Measurements from ENCODE around the gene SLITRK3. TPM values are rescaled to one million over a fixed set of nuclear protein-coding genes. Genes with fewer than 3 reads are reported as not detected.
A peak's percentile ranks its signal among the peaks of the same experiment; 100 is the strongest.

The SLITRK3 gene, protein sequence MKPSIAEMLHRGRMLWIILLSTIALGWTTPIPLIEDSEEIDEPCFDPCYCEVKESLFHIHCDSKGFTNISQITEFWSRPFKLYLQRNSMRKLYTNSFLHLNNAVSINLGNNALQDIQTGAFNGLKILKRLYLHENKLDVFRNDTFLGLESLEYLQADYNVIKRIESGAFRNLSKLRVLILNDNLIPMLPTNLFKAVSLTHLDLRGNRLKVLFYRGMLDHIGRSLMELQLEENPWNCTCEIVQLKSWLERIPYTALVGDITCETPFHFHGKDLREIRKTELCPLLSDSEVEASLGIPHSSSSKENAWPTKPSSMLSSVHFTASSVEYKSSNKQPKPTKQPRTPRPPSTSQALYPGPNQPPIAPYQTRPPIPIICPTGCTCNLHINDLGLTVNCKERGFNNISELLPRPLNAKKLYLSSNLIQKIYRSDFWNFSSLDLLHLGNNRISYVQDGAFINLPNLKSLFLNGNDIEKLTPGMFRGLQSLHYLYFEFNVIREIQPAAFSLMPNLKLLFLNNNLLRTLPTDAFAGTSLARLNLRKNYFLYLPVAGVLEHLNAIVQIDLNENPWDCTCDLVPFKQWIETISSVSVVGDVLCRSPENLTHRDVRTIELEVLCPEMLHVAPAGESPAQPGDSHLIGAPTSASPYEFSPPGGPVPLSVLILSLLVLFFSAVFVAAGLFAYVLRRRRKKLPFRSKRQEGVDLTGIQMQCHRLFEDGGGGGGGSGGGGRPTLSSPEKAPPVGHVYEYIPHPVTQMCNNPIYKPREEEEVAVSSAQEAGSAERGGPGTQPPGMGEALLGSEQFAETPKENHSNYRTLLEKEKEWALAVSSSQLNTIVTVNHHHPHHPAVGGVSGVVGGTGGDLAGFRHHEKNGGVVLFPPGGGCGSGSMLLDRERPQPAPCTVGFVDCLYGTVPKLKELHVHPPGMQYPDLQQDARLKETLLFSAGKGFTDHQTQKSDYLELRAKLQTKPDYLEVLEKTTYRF
- not detected in 2 replicates for total RNA-seq (2022)
- Bru-seq, nascent RNA: not detected
- not detected for BruChase-seq, experiment 1, labeled RNA remaining after a 6-hour chase
- BruChase-seq, experiment 2, labeled RNA remaining after a 2-hour chase: not detected
- long read RNA-seq: 0 reads

DNA sequence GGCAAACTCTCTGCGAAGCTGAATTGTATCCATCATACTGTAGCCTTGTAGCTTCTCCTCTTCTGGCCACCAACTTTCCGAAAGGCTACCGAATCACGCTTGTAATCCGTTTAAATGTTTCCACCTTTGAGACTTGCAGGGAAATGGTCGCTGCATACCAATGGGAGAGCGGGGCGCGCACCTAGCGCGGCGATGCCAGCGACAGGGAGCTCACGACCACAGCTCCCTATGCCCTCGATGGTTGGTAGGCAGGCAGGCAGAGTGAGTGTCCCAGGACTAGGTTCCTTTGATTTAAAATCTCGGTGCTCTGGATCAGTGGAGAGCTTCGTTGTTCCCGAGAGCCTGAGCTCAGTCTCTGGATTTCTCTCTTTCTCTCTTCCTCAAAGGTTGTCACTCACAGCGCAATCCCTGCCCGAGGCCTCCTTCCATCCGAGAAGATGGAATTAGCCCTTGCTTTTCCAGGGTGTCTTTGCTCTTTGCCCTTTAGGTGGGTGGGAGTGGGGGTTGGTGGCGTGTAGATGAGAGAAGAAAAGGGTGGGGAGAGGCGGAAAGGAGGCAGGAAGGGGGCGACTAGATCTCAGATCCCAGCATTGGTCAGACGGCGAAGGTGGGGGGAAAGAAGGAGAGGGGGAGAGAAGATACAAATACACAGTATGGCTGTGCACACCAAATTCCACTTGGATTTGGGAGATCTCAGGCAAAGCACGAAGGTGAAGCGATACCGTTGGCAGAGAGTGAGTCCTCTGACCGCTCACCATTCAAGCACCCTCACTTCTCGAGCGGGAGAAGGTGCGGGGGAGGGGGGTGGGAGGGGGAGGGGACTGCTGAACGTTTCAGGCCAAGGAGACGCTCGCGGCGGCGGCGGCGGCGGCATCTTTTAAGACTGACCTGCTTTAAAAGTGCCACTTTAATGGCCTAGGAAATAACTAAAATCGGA is at the start of gene SLITRK3:
Gene SLITRK3 (minus strand): TSS at position 745 of the 937 bp plus-strand sequence. CDS start 5,554 bp downstream, outside the sequence.
- peaks cover 17% of the 10 kb centered on the region for H3K4me1 Mint-ChIP-seq (ENCODE audit: insufficient read depth, unreplicated experiment)
- ChIA-PET CTCF (interaction anchor here (0.6 to 2.5 kb wide), 3 partner anchors 10 to 1261 kb away, joined by 3 to 18 read pairs (median 12); no protein-coding TSS in a partner anchor), POLR2A (no interaction called here)
- no peak within 1 kb of the TSS for H3K4me3 Mint-ChIP-seq (ENCODE audit: unreplicated experiment)
- H3K36me3 Mint-ChIP-seq (ENCODE audit: insufficient read depth, unreplicated experiment): no peaks in the 10 kb centered on the region
- H3K27ac Mint-ChIP-seq (ENCODE audit: low read depth, unreplicated experiment): no peak within 1 kb of the TSS
- H3K27me3 Mint-ChIP-seq (ENCODE audit: insufficient read depth, unreplicated experiment): peaks cover 63% of the 10 kb centered on the region
- no peak for DNase-seq (ENCODE audit: unreplicated experiment)
- TF ChIP-seq, protein P1, sequence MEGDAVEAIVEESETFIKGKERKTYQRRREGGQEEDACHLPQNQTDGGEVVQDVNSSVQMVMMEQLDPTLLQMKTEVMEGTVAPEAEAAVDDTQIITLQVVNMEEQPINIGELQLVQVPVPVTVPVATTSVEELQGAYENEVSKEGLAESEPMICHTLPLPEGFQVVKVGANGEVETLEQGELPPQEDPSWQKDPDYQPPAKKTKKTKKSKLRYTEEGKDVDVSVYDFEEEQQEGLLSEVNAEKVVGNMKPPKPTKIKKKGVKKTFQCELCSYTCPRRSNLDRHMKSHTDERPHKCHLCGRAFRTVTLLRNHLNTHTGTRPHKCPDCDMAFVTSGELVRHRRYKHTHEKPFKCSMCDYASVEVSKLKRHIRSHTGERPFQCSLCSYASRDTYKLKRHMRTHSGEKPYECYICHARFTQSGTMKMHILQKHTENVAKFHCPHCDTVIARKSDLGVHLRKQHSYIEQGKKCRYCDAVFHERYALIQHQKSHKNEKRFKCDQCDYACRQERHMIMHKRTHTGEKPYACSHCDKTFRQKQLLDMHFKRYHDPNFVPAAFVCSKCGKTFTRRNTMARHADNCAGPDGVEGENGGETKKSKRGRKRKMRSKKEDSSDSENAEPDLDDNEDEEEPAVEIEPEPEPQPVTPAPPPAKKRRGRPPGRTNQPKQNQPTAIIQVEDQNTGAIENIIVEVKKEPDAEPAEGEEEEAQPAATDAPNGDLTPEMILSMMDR (IDR thresholded peaks at IDR 0.05; ENCODE audit: unreplicated experiment): no peak
- intact Hi-C loops (cut with micrococcal nuclease): no loop called here
- H3K9me3 Mint-ChIP-seq (ENCODE audit: unreplicated experiment): peaks cover 8% of the 10 kb centered on the region
- BruUV-seq (replicated peaks): no TSS peak

GRCh38 chr3:165243597-165243996 is 47.4 kb upstream of the SLITRK3 start:
- Mint-ChIP-seq H3K4me1 (ENCODE audit: insufficient read depth, unreplicated experiment) (no peaks in the 10 kb centered on the region), H3K9me3 (ENCODE audit: unreplicated experiment) (peaks cover 15% of the 10 kb centered on the region), H3K27ac (ENCODE audit: low read depth, unreplicated experiment) (no peak overlapping the region), H3K36me3 (ENCODE audit: insufficient read depth, unreplicated experiment) (no peaks in the 10 kb centered on the region), H3K4me3 (ENCODE audit: unreplicated experiment) (no peak overlapping the region), H3K27me3 (ENCODE audit: insufficient read depth, unreplicated experiment) (no peaks in the 10 kb centered on the region)
- intact Hi-C loops (cut with micrococcal nuclease): no loop called here
- TF ChIP-seq, protein P1 (IDR thresholded peaks at IDR 0.05; ENCODE audit: unreplicated experiment): no peak
- ChIA-PET CTCF (interaction anchor here (1.6 kb wide), 1 partner anchor 11 kb away, joined by 4 read pairs; no protein-coding TSS in a partner anchor), POLR2A (no interaction called here)
- no peak for DNase-seq (ENCODE audit: unreplicated experiment)
- BruUV-seq (replicated peaks): no TSS peak

- Mint-ChIP-seq H3K9me3 (ENCODE audit: unreplicated experiment) (no peaks in the 10 kb centered on the region), H3K27ac (ENCODE audit: low read depth, unreplicated experiment) (no peak overlapping the region)
Observed at GRCh38 chr3:165233501-165234195, 37.5 kb upstream of the SLITRK3 start.

More at GRCh38 chr3:165233501-165234195, 37.5 kb upstream of the SLITRK3 start:
- TF ChIP-seq, protein P1 (IDR thresholded peaks at IDR 0.05; ENCODE audit: unreplicated experiment): no peak
- H3K27me3 Mint-ChIP-seq (ENCODE audit: insufficient read depth, unreplicated experiment): no peaks in the 10 kb centered on the region
- peak; percentile 35 for DNase-seq (ENCODE audit: unreplicated experiment)
- no peaks in the 10 kb centered on the region for H3K36me3 Mint-ChIP-seq (ENCODE audit: insufficient read depth, unreplicated experiment)
- no TSS peak for BruUV-seq (replicated peaks)
- intact Hi-C loops (cut with micrococcal nuclease): no loop called here
- ChIA-PET CTCF (interaction anchor here (0.6 to 0.9 kb wide), 2 partner anchors 21 to 27 kb away, joined by 5 read pairs; no protein-coding TSS in a partner anchor), POLR2A (interaction anchor here (0.6 kb wide), 1 partner anchor 452 kb away, joined by 3 read pairs; no protein-coding TSS in a partner anchor)
- no peak overlapping the region for H3K4me3 Mint-ChIP-seq (ENCODE audit: unreplicated experiment)
- peaks cover 6% of the 10 kb centered on the region for H3K4me1 Mint-ChIP-seq (ENCODE audit: insufficient read depth, unreplicated experiment)

Measured in MCF 10A (cell line).